ENCODE results near the gene ERFL. TPM values are rescaled to one million over a fixed set of nuclear protein-coding genes. Genes with fewer than 3 reads are reported as not detected.
"Not testable (repeated sequence)": the region's sequence is repeated elsewhere in the genome, so short reads cannot be mapped to it uniquely, and the experiment has no call there.

The ERFL gene
- total RNA-seq, 1 donor from 2014 or later, result 0.49 TPM

- peaks cover 14% of the 10 kb centered on the region for H3K27me3 ChIP-seq
- DNase-seq (ENCODE audit: extremely low spot score in 2 of 2), result no peak
- no peaks in the 10 kb centered on the region for H3K36me3 ChIP-seq
- H3K9me3 ChIP-seq, result no peaks in the 10 kb centered on the region
- H3K27ac ChIP-seq, result no peak overlapping the region
- no peak overlapping the region for H3K4me3 ChIP-seq
- TF ChIP-seq POLR2AphosphoS5 (IDR thresholded peaks at IDR 0.05; ENCODE audit: insufficient read depth in 1 of 2, low read depth in 1 of 2), result no peak
- TF ChIP-seq, protein P1, sequence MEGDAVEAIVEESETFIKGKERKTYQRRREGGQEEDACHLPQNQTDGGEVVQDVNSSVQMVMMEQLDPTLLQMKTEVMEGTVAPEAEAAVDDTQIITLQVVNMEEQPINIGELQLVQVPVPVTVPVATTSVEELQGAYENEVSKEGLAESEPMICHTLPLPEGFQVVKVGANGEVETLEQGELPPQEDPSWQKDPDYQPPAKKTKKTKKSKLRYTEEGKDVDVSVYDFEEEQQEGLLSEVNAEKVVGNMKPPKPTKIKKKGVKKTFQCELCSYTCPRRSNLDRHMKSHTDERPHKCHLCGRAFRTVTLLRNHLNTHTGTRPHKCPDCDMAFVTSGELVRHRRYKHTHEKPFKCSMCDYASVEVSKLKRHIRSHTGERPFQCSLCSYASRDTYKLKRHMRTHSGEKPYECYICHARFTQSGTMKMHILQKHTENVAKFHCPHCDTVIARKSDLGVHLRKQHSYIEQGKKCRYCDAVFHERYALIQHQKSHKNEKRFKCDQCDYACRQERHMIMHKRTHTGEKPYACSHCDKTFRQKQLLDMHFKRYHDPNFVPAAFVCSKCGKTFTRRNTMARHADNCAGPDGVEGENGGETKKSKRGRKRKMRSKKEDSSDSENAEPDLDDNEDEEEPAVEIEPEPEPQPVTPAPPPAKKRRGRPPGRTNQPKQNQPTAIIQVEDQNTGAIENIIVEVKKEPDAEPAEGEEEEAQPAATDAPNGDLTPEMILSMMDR (IDR thresholded peaks at IDR 0.05), result no peak
- intact Hi-C loops (cut with DNase I), result no loop called here
- peaks cover 18% of the 10 kb centered on the region for H3K4me1 ChIP-seq
Measured at GRCh38 chr19:41944336-41944735, 16.1 kb upstream of the ERFL start.

DNA sequence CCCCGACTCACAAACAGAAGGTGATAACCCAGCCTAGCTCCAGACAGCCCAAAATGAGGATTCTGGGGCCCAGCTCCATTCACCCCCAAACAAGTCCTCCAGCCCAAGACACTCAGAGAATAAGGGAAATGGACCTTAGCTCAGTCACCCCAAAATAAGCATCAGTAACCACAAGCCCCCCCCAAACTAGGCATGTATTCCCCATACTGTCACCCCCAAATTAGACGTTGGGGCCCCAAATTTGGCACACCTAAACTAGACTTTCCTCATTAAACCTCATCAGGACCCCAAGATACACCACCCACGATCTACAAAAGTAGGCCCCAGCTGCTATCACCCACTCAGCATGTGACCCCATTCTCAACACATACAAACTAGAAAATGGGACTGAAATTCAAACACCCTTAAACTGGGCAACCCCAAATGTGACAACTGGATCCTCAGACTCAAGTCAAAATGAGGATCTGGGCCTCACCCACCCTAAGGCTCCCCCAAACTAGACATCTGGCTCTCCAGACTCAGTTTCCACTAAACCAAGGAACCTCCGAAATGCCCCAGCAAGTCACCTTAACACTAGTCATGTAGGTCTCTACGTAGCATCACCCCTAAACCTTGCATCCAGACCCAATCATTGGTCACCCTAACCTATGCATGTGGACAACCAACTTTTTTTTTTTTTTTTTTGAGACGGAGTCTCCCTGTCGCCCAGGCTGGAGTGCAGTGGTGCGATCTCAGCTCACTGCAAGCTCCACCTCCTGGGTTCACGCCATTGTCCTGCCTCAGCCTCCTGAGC is 13.4 kb upstream of the ERFL start:
- Histone ChIP-seq H3K4me3 (no peak overlapping the region), H3K27me3 (peaks cover 14% of the 10 kb centered on the region), H3K9me3 (no peaks in the 10 kb centered on the region), H3K36me3 (no peaks in the 10 kb centered on the region), H3K27ac (no peak overlapping the region), H3K4me1 (peaks cover 18% of the 10 kb centered on the region)
- no peak for DNase-seq (ENCODE audit: extremely low spot score in 2 of 2)
- intact Hi-C loops (cut with DNase I), result no loop called here
- TF ChIP-seq POLR2AphosphoS5 (IDR thresholded peaks at IDR 0.05; ENCODE audit: insufficient read depth in 1 of 2, low read depth in 1 of 2) (no peak), POLR2A (IDR thresholded peaks at IDR 0.05) (no peak)
- TF ChIP-seq, protein P1 (IDR thresholded peaks at IDR 0.05), result no peak

- no peak for DNase-seq (ENCODE audit: extremely low spot score in 2 of 2)
- TF ChIP-seq POLR2AphosphoS5 (IDR thresholded peaks at IDR 0.05; ENCODE audit: insufficient read depth in 1 of 2, low read depth in 1 of 2), result no peak
- TF ChIP-seq POLR2A (IDR thresholded peaks at IDR 0.05), result no peak
- TF ChIP-seq, protein P1 (IDR thresholded peaks at IDR 0.05), result no peak
- Histone ChIP-seq H3K4me1 (peaks cover 20% of the 10 kb centered on the region), H3K9me3 (no peaks in the 10 kb centered on the region), H3K27me3 (peaks cover 14% of the 10 kb centered on the region), H3K4me3 (peak overlapping the region; percentile 29 to 41), H3K36me3 (no peaks in the 10 kb centered on the region), H3K27ac (no peak overlapping the region)
- intact Hi-C loops (cut with DNase I), result no loop called here
Measured at GRCh38 chr19:41940731-41941409, 12.6 kb upstream of the ERFL start.

DNA sequence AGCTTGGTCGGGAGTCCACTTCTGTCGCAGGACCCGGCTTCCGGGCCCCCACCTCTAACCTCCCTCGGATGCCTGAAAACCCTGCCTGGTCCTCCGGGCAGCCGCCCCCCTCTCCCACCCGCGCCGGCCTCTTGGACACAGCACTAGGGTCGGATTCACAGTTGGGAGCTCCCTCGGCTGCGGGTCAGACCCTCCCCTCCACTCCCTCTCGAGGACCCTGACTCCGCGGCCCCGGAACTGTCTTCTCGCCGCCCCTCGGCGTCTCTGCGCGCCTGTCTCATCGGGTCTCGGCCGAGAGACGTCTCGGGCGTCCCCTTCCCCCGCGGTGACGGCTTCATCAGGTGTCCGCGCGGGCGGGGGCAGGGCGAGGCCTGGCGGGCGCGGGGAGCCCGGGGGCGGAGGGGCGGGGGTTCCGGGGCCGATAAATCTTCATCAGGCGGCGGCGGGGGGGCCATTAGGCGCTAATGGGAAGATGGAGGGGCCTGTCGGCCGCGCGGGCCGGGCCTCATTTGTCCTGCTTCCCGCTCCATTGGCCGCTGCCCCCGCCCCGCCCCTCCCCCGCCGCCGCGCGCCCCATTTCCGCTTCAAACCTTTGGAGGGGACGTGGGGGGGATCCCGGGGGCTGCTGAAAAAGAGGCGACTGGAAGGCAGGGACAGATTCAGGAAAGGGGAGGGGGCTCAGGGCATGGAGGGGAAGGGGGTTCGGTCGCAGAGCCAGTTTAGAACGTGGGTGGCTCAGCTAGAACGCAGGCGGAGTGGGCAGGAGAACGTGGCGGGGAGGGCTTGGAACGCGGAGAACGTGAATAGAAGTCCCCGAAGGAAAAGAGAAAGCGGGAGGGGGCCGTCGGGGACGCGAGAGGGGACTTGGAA is 11.8 kb upstream of the ERFL start:
- no peaks in the 10 kb centered on the region for H3K9me3 ChIP-seq
- no peak overlapping the region for H3K27ac ChIP-seq
- DNase-seq (ENCODE audit: extremely low spot score in 2 of 2), result no peak
- H3K4me3 ChIP-seq, result peak overlapping the region; percentile 29 to 41
- H3K4me1 ChIP-seq, result peaks cover 26% of the 10 kb centered on the region
- intact Hi-C loops (cut with DNase I), result no loop called here
- H3K36me3 ChIP-seq, result no peaks in the 10 kb centered on the region
- peaks cover 14% of the 10 kb centered on the region for H3K27me3 ChIP-seq
- TF ChIP-seq, protein P1 (IDR thresholded peaks at IDR 0.05), result no peak
- TF ChIP-seq POLR2AphosphoS5 (IDR thresholded peaks at IDR 0.05; ENCODE audit: insufficient read depth in 1 of 2, low read depth in 1 of 2), result no peak

DNA sequence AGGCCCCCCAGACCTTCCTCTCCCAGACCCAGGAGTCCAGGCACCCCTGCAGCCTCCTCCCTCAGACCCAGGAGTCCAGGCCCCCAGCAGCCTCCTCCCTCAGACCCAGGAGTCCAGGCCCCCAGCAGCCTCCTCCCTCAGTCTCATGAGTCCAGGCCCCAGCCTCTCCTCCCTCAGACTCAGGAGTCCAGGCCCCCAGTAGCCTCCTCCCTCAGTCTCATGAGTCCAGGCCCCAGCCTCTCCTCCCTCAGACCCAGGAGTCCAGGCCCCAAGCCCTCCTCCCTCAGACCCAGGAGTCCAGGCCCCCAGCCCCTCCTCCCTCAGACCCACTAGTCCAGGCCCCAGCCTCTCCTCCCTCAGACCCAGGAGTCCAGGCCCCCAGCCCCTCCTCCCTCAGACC is 11.0 kb upstream of the ERFL start:
- H3K36me3 ChIP-seq; DNase-seq (ENCODE audit: extremely low spot score in 2 of 2); H3K27ac ChIP-seq; H3K4me3 ChIP-seq; H3K9me3 ChIP-seq; intact Hi-C loops (cut with DNase I): not testable (repeated sequence)
- Histone ChIP-seq H3K4me1 (peaks cover 26% of the 10 kb centered on the region), H3K27me3 (peaks cover 14% of the 10 kb centered on the region)
